ENCODE measurements around the gene SLC6A3.

DNA sequence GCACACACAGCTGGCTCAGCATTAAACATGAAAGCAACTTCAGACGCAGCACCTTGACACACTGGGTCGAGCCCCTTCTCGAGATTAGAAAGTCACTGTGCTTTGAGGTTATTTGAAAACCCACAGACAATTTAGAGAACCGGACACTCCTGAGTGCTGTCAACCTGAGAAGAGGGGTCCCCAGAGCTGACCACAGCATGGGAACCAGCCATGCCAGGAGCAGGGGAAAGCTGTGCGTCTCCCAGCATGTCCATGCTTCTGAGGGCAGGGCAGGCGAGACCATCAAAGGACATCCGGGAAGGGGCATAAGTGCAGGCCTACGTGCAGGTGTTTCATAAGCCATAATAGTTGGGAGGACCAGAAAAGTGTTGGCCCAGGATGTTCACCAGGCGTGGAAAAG is 20.5 kb downstream of the SLC6A3 start:
- TF ChIP-seq, protein P1, sequence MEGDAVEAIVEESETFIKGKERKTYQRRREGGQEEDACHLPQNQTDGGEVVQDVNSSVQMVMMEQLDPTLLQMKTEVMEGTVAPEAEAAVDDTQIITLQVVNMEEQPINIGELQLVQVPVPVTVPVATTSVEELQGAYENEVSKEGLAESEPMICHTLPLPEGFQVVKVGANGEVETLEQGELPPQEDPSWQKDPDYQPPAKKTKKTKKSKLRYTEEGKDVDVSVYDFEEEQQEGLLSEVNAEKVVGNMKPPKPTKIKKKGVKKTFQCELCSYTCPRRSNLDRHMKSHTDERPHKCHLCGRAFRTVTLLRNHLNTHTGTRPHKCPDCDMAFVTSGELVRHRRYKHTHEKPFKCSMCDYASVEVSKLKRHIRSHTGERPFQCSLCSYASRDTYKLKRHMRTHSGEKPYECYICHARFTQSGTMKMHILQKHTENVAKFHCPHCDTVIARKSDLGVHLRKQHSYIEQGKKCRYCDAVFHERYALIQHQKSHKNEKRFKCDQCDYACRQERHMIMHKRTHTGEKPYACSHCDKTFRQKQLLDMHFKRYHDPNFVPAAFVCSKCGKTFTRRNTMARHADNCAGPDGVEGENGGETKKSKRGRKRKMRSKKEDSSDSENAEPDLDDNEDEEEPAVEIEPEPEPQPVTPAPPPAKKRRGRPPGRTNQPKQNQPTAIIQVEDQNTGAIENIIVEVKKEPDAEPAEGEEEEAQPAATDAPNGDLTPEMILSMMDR (IDR thresholded peaks at IDR 0.05): no peak
- TF ChIP-seq POLR2A (IDR thresholded peaks at IDR 0.05) (no peak), EP300 (IDR thresholded peaks at IDR 0.05) (no peak)

All from tibial nerve (tissue), 4 donors.